Gastrocnemius medialis (tissue), 4 donors: Measurements from ENCODE around the gene SH3BP5. TPM values are rescaled to one million over a fixed set of nuclear protein-coding genes. Genes with fewer than 3 reads are reported as not detected.
A peak's percentile ranks its signal among the peaks of the same experiment; 100 is the strongest.

ENCODE experiments used
- ATAC-seq, 2 donors: fragments of 150-250 bp; one replicate each; pipeline ENCODE4 v1.9.1; 2016
- DNase-seq, 2 donors: peaks; one replicate each; pipeline ENCODE4 v3.0.0-alpha.2; 2019
- H3K27ac ChIP-seq, 4 donors: fragments of 200-600 bp; sonication (generic); 1 replicate in 1 of 4; 2 replicates in 3 of 4; pipeline ENCODE4 v1.5.1; 2016 to 2018; ENCODE audit warnings: mild to moderate bottlenecking in 2 of 4, moderate library complexity in 1 of 4
- H3K27me3 ChIP-seq, 3 donors: fragments of 200-600 bp; sonication (generic) in 2 of 3; 1 replicate in 1 of 3; 2 replicates in 2 of 3; pipeline versions ENCODE4 v1.5.1 to v1.6.0; 2016 to 2019; ENCODE audit warnings: mild to moderate bottlenecking in 1 of 3, moderate library complexity in 1 of 3
- H3K36me3 ChIP-seq, 2 donors: fragments of 200-600 bp; sonication (generic) in 1 of 2; one replicate each; pipeline ENCODE4 v1.5.1; 2017 to 2018
- H3K4me1 ChIP-seq, 2 donors: fragments of 200-600 bp; sonication (generic) in 1 of 2; one replicate each; pipeline ENCODE4 v1.5.1; 2016 to 2017; ENCODE audit warnings: mild to moderate bottlenecking in 2 of 2
- H3K4me3 ChIP-seq, 4 donors: fragments of 200-600 bp; sonication (generic) in 3 of 4; 1 replicate in 1 of 4; 2 replicates in 3 of 4; pipeline ENCODE4 v1.5.1; 2016 to 2019; ENCODE audit warnings: mild to moderate bottlenecking in 2 of 4
- H3K9me3 ChIP-seq, 3 donors: fragments of 200-600 bp; sonication (generic) in 2 of 3; 1 replicate in 1 of 3; 2 replicates in 2 of 3; pipeline ENCODE4 v1.5.1; 2016 to 2019
- POLR2A ChIP-seq, 2 donors: fragments of 450-650 bp; IDR thresholded peaks; one replicate each; pipeline ENCODE4 v1.6.1; 2017; ENCODE audit warnings: antibody characterized with exemption in 2 of 2, mild to moderate bottlenecking in 2 of 2, moderate library complexity in 2 of 2
- in situ Hi-C, 4 donors: fragments of 200-750 bp; cut with MboI; loops; one replicate each; pipeline versions ENCODE4 v1.15.0 to v1.8.0; 2017; ENCODE audit warnings: low sequenced_read_pairs in 4 of 4
- intact Hi-C: fragments of 100-400 bp; cut with DNase I; formaldehyde crosslinking; loops from one replicate; pipeline ENCODE4 v1.15.1; 2023; ENCODE audit warnings: low total_unique reads
- total RNA-seq, 4 donors: library from RNA; depleted of rRNA; stranded (reverse); fragments of >200 nt; gene quantifications; one replicate each; pipeline versions ENCODE4 v1.1.0 to v1.2.3, GENCODE V29; 2016
- TF ChIP-seq, protein P1 (sequence below), 5 experiments: fragments of 450-650 bp in 3 of 5; fragments of 200-600 bp in 2 of 5; sonication (generic) in 2 of 5; IDR thresholded peaks in 4 of 5; conservative IDR thresholded peaks in 1 of 5; 1 replicate in 4 of 5; 2 replicates in 1 of 5; pipeline ENCODE4 v1.5.1; 2016 to 2019; ENCODE audit warnings: antibody characterized with exemption in 5 of 5, mild to moderate bottlenecking in 3 of 5, moderate library complexity in 3 of 5

SH3BP5 gene
- total RNA-seq, 4 donors from 2014 or later = 31.5 to 111 (median 75.5) TPM

DNA sequence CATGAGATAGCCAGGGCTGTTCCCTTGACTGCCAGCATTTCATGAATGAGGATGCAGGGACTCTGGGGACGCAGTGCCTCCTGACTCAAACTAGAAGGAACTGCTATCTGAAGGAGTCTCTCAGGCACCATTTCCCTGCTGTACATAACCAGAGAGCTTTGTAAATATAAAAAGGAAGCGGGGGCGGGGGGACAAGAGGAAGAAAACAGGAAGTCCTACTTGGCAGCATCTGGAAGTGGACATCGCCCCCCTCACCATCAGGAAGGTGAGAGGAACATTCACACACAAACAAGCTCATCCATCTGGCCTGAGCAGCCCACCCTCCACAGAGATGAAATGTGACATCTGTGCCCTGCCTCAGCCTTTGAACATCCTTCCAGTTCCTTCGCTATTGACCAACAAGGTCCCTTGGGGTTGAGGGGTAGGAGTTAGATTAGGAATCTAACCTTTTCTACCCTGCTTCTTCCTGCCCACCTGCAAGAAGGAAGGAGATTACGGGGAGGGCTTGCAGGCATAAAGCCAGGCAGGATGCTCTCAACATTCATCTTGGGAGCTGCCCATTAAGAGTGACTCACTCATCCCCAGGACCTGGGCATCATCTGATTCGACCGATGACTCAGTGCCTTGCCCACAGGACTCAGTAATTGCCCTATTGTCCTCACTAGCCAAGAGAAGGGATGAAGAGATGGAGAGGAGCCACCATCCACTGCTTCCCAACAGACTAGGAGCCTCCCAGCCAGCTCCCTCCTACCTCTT, 31.9 kb downstream of the SH3BP5 start:
- DNase-seq (peak; percentile 63 to 84), ATAC-seq (peak; percentile 91 to 95)
- H3K27me3 ChIP-seq = no peaks in the 10 kb centered on the region
- no peak overlapping the region for H3K4me3 ChIP-seq
- in situ Hi-C loops = no loop called here
- TF ChIP-seq, protein P1, sequence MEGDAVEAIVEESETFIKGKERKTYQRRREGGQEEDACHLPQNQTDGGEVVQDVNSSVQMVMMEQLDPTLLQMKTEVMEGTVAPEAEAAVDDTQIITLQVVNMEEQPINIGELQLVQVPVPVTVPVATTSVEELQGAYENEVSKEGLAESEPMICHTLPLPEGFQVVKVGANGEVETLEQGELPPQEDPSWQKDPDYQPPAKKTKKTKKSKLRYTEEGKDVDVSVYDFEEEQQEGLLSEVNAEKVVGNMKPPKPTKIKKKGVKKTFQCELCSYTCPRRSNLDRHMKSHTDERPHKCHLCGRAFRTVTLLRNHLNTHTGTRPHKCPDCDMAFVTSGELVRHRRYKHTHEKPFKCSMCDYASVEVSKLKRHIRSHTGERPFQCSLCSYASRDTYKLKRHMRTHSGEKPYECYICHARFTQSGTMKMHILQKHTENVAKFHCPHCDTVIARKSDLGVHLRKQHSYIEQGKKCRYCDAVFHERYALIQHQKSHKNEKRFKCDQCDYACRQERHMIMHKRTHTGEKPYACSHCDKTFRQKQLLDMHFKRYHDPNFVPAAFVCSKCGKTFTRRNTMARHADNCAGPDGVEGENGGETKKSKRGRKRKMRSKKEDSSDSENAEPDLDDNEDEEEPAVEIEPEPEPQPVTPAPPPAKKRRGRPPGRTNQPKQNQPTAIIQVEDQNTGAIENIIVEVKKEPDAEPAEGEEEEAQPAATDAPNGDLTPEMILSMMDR (IDR thresholded peaks at IDR 0.05 in 4 of 5, conservative IDR thresholded peaks at IDR 0.05 in 1 of 5) = peak in 1 of 5 experiments; percentile 9
- peak; percentile 25 to 60 for TF ChIP-seq POLR2A (IDR thresholded peaks at IDR 0.05)
- peak overlapping the region; percentile 60 to 89 (median 69) for H3K27ac ChIP-seq
- peaks cover 0 to 13% of the 10 kb centered on the region in 2 donors for H3K36me3 ChIP-seq
- H3K9me3 ChIP-seq = no peaks in the 10 kb centered on the region
- peaks cover 36 to 38% of the 10 kb centered on the region in 2 donors for H3K4me1 ChIP-seq
- intact Hi-C loops = no loop called here

DNA sequence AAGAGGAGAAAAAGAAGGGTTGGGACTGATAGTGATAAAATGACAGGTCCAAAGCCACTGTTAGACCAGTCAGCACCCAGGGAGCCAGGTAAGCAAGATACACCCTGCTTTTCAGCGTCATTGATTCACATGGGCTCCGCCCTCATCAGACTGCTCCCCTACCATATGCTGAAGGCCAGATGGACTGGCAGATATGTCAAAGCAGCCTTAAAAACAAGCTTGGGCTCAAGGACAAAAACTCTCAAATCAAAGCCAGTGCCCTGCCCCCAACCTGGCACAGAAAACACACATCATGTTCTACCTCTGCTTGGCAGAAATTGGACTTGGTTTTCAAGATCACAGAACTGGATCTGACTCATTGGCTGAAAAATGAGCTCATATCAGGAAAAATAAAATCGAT, 33.4 kb downstream of the SH3BP5 start:
- intact Hi-C loops = no loop called here
- Histone ChIP-seq H3K36me3 (peaks cover 0 to 13% of the 10 kb centered on the region in 2 donors), H3K27me3 (no peaks in the 10 kb centered on the region), H3K9me3 (no peaks in the 10 kb centered on the region), H3K4me1 (peaks cover 34 to 39% of the 10 kb centered on the region in 2 donors), H3K4me3 (no peak overlapping the region), H3K27ac (peak overlapping the region in 3 of 4 donors; percentile 2 to 89 (median 63))
- TF ChIP-seq, protein P1 (IDR thresholded peaks at IDR 0.05 in 4 of 5, conservative IDR thresholded peaks at IDR 0.05 in 1 of 5) = no peak
- TF ChIP-seq POLR2A (IDR thresholded peaks at IDR 0.05) = no peak
- in situ Hi-C loops = no loop called here
- DNase-seq (no peak), ATAC-seq (no peak)

DNA sequence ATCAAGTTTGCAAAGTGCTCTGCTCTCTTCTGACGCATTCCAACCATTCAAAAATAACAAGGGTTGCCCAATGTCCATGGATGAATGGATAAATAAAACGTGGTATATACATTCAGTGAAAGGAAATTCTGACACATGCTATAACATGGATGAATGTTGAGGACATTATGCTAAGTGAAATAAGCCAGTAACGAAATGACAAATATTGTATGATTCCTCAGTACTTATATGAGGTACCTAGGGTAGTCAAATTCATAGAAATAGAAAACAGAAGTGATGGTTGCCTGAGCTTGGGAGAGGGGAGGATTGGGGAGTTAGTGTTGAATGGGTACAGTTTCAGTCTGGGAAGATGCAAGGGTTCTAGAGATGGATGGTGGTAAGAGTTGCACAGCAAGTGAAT, 33.9 kb downstream of the SH3BP5 start:
- Histone ChIP-seq H3K27me3 (no peaks in the 10 kb centered on the region), H3K9me3 (no peaks in the 10 kb centered on the region), H3K4me1 (peaks cover 37 to 40% of the 10 kb centered on the region in 2 donors), H3K4me3 (no peak overlapping the region), H3K27ac (peak overlapping the region in 2 of 4 donors; percentile 63 to 89), H3K36me3 (peaks cover 0 to 9% of the 10 kb centered on the region in 2 donors)
- in situ Hi-C loops (no loop called here), intact Hi-C loops (no loop called here)
- ATAC-seq = no peak
- TF ChIP-seq POLR2A (IDR thresholded peaks at IDR 0.05) = no peak
- TF ChIP-seq, protein P1 (IDR thresholded peaks at IDR 0.05 in 4 of 5, conservative IDR thresholded peaks at IDR 0.05 in 1 of 5) = no peak
- no peak for DNase-seq

DNA sequence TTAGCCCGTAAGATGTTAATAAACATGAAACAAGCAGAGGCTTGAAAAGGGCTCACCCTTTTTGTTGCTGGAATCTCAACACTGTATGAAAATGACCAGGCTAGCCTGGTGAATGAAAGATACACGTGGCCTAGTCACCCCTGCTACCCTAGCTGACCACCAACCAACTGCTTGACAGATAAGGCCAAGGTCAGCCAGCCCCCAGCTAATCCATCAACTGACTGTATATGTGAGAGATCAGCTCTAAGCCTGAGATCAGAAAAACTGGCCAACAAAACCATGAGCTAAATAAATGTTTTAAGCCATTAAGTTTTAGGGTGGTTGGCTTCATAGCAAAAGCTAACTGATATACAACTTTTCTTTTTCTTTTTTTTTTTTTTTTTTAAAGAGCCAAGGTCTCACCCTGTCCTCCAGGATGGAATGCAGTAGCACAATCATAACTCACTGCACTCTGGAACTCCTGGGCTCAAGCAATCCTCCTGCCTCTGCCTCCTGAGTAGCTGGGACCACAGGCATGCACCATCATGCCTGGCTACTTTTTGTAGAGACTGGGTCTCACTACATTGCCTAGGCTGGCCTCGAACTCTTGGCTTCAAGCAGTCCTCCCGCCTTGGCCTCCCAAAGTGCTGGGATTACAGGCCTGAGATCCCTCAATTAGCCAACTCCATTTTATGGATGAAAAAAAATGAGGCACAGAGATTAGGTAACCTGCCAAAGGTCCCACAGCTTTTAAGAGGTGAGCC, 34.6 kb downstream of the SH3BP5 start:
- Histone ChIP-seq H3K9me3 (no peaks in the 10 kb centered on the region), H3K4me1 (peaks cover 44 to 47% of the 10 kb centered on the region in 2 donors), H3K4me3 (no peak overlapping the region), H3K36me3 (peaks cover 0 to 3% of the 10 kb centered on the region in 2 donors), H3K27me3 (no peaks in the 10 kb centered on the region), H3K27ac (peak overlapping the region in 2 of 4 donors; percentile 77 to 89)
- in situ Hi-C loops = no loop called here
- ATAC-seq (no peak), DNase-seq (no peak)
- TF ChIP-seq POLR2A (IDR thresholded peaks at IDR 0.05) = no peak
- TF ChIP-seq, protein P1 (IDR thresholded peaks at IDR 0.05 in 4 of 5, conservative IDR thresholded peaks at IDR 0.05 in 1 of 5) = no peak
- intact Hi-C loops = no loop called here
